ENCODE data around the gene HRG. TPM values are rescaled to one million over a fixed set of nuclear protein-coding genes. Genes with fewer than 3 reads are reported as not detected.

HRG gene
- total RNA-seq, 1 donor from 2014 or later: not detected

DNA sequence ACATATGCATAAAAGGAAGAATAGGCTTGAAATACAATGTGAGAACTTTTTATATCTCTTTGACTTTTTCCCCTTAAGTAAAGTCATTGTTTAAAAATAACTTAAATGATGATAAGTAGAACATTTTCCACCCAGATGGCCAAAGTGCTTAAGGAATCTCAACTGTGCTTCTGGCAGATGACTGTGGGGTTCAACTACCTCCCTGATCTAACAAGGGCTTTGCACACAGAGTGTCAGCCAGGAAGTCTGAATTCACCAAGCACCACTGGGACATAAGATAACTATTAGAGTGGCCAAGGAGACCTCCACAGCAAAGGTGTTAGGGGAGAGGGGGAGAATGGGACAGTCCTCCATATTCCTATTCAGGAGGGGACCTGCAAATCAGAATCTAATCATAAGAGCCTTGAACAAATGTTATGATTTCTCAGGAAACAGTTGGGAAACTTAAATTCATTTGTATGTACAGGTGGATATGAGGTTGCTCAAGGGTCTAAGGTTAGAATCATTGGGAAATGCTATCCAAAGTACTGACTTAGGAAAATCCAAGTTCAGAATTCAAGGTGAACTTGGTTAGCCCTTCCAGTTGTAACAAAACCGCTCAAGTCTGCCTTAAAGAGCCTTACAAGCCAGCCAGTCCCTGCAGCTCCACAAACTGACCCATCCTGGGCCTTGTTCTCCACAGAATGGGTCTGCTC is 25.9 kb upstream of the HRG start, which contains the start of gene FETUB:
FETUB (plus strand) TSS at position 622 of the 695 bp plus-strand sequence; CDS start at position 684, 62 bp downstream.
- no peak for DNase-seq

DNA sequence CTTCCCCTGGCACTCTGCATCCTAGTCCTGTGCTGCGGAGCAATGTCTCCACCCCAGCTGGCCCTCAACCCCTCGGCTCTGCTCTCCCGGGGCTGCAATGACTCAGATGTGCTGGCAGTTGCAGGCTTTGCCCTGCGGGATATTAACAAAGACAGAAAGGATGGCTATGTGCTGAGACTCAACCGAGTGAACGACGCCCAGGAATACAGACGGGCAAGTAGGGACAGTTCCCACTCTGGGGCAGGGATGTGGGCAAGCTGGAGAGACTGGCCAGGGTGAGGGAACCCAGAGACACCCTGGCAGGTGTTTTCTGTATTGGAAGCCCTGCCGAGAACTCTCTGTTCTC is 25.4 kb upstream of the HRG start:
- DNase-seq: no peak

DNA sequence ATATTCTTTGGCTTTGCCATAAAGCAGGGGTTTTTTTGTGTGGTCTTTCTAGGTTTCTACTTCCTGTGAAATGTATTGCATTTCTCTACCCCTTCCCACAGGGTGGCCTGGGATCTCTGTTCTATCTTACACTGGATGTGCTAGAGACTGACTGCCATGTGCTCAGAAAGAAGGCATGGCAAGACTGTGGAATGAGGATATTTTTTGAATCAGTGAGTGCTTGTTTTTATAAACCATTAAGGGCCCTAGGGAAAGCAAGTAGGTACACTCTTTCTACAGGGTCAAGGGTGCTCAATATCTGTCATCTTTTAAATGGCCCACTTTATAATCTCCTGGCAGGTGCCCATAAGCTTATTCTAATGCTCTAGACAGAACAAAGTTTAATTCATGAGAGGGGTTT is 24.9 kb upstream of the HRG start:
- no peak for DNase-seq

DNA sequence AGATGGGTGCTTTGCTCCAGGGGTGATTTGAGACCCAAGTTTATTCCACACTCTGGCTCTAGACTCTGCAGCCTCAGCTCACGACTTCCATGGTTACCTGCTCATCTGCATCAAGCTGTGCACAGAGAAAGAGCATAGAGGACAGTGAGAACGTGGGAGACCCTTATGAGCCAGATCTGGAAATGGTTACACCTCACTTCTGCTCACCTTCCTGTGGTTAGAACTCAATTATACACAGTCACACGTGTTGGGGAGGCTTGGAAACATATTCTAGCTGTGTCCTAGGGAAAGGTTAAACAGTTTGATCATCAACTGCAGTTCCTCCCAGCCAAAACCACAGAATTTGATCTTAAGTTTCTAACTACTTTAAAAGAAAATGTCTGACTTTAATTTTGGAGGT is 23.8 kb upstream of the HRG start:
- DNase-seq: no peak

DNA sequence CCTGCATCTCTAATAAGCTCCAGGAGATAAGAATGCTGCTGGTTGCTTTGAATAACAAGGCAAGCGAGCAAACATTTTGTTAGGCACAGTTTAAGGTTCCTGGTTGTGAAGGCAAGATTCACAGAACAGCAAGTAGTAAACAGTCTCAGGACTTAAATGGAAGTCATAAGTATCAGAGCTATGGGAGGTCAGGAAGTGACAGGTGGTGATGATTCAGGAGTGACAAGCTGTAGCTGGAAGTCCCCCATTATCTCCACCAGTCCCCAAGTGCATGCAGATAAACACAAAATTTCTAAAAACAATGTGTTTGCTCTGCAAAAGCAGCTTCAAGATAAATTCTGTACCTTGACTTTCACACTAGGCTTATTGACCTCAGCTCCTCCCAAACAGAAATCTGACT is 22.3 kb upstream of the HRG start:
- no peak for DNase-seq

DNA sequence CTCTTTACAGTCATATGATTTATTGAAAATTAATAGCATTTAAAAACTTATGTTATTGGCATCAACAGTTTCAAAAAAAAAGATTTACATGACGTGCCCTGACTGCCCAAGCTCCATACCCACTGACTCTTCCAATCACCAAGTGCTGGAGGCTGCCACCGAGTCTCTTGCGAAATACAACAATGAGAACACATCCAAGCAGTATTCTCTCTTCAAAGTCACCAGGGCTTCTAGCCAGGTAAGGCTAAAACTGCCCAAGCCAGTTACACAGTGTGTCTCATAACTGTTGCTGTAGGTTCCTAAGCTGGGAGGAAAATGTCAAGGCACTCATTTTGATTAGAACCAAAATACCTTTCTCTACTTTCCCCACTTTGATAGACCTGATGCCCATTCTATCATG is 21.1 kb upstream of the HRG start:
- DNase-seq: no peak

DNA sequence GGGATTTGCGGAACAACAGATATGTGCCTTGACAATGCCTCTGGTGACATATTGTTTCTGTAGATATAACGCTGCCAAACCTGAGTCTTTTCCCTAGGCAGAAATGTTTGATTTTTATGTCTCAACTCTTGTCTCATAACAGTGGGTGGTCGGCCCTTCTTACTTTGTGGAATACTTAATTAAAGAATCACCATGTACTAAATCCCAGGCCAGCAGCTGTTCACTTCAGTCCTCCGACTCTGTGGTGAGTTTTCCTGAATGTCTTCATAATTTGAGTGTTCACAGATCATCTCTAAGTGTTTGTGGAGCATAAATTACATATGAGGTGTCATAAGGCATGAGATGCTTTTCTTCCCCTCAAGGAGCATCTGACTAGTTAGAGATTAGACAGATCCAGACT is 19.7 kb upstream of the HRG start:
- no peak for DNase-seq

DNA sequence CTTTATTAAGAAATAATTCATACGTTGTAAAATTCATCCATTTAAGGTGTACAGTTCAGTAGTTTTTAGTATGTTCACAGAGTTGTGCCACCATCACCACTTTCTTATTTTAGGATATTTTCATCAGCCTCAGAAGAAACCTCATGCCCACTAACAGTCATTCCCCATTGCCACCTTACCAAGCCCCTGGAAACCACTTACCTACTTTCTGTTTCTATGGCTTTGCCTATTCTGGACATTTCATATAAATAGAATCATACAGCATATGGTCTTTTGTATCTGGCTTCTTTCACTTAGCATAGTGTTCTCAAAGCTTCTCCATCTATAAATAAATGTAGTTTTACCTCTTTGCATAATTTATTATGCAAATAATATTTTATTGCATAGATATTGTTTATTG is 19.0 kb upstream of the HRG start:
- DNase-seq: no peak

DNA sequence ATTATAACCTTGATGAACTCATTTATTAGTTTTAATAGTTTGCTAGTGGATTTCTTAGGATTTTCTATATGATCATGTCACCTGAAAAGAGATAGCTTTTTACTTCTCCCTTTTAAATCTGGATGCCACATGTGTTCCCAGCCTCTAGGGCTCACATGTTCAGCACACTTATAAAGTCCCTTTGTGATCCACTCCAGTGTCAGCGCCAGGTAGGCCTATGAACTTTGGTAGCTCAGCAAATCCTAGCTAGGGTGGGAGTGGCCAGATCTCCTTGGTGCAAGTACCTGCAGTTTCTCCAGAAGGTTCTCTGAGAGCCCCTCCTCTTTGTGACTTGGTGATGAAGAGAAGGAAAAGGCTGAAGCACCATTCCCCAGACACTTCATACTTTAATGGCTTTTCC is 17.0 kb upstream of the HRG start:
- DNase-seq: no peak

DNA sequence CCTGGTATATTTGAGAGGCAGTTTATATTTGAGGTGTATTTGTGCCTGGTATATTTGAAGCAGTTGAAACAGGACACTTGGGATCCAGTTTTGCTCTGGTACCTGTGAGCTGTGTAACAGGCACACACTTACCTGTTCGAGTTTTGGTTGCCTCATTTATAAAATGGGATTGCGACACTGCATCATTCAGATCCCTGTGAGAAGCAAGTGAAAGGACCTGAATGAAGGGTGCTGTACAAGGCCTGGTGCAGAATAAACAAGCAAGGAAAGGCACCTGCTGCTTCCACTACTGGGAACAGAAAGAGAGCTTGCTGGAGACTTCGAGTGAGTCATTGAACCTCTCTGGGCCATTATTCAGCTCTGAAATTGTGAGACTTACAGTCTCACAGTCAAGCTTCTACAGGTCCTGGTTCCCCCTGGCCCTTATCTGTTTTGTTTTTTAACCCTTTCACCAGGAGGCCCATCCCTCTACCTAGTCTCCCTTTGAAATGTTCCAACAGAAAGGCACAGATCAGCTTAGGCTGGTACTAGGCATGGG is 14.1 kb upstream of the HRG start:
- no peak for DNase-seq

DNA sequence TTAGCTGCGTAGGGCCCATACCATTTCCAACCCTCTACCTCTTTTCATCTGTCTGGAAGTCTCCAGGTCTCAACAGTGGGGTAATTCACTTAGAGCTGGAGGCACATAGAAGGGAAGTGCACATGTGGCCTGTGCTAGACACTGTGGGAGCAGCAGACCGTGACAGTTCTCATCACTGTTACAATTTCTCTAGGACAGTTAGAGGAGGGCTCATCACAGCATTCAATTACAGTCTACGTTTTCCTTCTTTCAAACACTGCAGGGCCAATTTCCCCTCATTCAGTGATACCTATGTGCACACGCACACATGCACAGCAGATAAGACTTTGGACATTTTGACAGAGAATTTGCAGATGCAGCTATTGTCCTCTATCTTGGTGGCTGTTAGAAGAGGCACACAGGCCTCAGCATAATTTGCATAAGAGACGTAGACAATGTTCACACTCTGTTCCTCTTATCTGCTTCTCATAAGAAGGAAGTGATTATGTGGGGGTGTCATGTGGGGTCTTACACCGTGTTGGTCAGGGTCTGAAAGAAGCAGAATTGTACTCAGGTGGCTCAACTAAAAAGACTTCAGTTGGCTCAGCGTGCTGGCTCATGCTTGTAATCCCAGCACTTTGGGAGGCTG is 12.6 kb upstream of the HRG start:
- DNase-seq: no peak

DNA sequence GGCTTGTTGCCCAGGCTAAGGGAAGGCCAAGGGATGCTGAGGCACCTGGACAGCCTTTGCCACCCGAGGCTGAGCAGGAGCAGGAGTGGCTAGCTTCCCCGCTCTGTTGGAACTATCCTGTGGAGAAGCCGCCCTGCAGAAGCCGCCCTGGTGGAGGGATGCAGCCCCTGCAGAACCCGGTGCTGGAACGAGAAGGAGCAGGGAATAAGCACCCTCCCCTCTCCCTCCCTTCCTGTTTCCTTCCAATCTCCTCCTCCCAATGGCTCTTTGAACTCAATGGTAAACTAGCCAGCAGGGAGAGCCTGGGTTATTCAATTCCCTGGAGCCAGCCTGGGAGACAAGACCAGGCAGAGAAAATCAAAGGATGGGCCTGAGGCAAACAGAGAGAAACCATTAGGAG is 11.8 kb upstream of the HRG start:
- DNase-seq: no peak

DNA sequence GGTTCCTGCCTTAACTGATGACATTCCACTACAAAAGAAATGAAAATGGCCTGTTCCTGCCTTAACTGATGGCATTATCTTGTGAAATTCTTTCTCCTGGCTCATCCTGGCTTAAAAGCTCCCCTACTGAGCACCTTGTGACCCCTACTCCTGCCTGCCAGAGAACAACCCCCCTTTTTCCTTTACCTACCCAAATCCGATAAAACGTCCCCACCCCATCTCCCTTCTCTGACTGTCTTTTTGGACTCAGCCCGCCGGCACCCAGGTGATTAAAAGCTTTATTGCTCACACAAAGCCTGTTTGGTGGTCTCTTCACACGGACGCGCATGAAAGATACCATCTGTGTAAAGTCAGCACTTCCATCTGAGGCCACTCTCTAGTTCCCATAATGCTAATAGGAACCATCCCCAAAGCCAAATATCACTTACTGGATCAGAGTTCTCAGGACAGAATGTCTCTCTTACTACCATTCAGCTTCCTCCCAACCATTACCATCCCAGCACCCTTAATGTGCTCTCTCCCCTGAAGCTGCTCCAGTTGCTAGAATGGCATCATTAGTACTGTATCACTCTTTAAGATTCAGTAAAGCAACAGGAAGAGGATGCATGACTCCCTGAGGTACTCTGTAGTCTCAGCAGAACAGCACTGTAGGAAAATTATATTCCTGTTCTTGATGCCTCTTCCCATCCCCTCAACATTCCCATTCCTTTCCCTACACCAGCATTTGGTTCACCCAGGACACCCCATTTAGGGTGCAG is 2.3 kb upstream of the HRG start:
- no peak for DNase-seq

DNA sequence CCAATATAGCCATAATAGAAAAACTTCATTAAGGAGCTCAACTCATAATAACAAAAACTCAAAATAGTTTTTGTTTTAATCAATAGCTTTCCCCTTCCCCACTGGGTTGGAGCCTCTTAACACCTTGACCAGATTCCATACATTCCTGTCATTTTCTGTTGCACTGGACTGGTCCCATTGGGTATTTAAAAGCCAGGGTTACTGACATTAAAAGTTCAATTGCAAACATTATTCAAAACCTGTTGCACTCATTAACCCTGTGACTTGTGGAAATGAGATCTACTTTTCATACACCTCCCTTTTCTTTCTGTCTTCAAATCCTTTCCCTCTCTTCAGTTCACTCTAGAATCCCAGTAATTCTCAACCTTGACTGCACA is 1.7 kb upstream of the HRG start:
- no peak for DNase-seq

DNA sequence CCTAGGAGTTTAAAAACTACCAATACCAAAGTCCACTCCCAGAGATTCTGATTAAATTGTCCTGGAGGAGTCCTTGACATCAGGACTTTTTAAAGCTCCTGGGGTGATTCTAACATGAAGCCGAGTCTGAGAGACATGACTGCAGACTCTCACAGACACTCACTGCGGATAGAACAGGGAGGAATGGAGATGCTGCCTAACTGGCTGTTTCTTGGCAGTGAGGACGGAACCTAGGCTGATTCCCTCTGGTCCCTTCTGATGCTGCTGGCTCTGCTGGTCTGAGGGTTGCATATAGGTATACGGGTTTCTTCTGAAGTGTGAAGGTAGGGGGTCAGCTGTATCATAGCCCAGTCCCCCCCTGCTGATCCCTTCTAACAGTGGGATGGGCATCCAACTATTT is 1.3 kb upstream of the HRG start:
- no peak for DNase-seq

DNA sequence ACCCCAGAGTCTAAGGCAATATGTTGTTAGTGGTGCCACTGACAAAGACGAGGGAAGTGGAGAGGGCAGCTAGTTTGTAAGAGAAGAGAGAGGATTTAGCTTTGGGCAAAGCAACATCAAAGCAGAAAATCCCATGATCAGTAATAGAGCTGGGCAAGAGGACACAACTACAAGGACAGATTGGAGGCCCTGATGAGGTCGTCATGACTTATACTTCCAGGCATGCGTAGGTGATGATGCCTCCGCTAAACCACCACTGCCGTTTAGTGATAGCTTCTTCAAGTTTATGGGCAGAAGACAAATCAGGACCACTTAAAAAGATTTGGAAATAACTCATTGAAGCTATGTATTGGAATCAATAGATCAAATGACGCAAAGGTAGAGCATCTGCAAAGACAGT is 2.6 kb downstream of the HRG start:
- DNase-seq: no peak

DNA sequence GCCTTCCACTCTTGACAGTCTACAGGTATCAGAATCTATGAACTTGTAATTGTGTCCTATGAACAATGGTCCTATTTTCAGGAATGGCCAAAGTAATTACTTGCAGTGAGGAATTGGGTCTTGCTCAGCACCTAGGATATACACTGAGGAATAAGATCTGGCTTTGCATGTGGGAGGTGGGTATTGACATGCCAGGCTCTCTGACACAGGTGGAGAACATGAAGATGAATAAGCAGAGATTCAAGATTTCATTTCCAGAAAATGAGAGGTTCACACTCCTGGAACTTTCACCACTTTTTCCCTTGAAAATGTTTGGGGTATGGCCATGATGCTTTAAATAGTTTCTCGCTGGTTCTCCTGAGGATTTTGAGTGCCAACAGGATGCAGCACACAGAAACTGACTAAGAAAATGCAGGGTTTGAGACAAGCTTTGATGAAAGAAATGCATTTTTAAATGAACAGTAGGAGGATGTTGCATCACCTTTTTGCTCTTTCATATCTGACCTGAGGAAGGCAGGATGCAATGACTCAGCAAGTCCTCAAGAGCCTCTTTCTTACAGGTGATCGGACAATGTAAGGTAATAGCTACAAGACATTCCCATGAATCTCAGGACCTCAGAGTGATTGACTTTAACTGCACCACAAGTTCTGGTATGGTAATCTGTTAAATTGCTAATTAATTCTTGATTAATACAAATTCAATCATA is 3.7 kb downstream of the HRG start:
- DNase-seq: no peak

DNA sequence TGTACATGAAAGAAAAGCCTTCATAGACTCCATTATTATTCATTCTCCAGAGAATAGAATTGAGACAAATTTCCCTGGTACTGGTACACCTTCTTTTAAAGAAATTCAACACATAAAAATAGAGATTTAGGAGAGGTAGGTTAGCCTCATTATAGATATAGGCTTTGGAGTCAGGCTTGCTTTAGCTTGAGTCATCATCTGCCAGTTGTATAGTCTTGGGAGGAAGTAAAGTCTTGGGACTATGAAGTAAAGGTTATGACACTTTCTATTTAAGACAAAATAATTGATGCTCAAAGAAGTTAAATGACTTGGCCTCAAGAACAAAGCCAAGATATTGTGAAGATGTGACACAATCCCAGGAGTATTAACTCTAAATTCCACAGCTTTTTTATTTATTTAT is 4.3 kb downstream of the HRG start:
- no peak for DNase-seq

DNA sequence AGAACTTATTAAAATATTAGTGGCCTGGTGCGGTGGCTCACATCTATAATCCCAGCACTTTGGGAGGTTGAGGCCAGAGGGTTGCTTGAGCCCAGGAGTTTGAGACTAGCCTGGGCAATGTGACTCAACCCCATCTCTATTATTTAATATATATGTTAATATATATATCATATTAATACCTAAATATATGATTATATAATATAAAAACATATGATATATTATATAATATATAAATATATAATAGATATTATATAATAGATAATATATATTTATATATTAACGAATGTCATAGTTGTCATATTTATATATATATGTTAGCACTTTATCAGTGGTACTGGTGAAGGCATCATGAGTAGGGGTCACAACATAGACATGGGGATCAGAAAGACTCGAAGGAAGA is 5.2 kb downstream of the HRG start:
- no peak for DNase-seq

DNA sequence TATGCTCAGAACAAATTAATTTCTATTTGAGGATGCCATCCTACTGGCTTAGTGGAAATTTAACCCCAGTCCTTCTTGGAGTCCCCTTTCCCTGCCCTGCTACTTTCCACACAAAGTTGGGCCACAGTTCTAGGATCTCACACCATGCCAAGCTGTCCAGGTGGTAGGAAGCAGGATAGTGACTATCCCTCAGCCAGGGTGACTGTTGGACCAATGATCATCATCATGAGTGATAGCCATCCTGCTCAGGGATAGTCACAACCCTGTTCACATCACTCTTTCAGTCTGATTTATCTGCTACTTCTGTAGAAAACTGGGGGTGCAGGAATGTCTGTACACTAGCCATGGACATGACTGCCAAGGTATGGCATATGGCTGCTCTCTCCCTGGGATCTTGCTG is 12.8 kb downstream of the HRG start:
- DNase-seq: no peak

DNA sequence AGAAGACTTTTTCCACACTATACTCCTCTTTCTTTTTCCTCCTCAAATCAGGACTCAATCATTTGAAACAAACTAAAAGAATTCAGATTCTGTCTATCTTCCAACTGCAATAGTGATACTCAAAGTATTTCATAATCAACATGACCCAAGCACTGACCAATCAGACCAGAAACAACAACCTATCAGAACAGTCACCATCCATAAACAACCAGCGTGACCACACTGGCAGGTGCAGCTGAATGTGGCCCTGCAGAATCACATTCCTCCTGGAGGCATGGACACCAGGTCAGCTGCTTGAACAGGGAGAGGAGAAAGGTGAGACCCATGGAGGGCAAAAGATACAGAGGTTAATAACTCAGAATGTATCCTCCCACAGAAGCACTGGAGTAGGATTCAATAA is 13.3 kb downstream of the HRG start:
- DNase-seq: no peak

DNA sequence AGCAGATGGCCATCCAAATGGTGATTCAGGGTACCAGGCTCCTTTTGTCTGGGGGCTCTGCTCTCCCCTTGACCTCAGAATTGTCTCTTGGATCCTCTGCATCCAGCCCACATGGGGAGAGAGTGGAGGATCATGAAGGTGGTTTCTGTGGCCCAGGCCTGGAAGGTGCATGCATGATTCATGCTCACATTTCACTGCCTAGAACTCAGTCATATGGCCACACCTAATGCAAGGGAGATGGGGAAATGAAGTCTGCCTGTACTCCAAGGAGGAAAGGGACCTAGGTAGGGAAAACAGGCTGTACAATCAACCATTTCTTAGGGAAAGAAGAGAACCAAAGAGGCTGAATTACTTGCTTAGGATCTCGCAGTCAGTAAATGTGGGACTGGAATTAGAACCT is 15.1 kb downstream of the HRG start:
- DNase-seq: no peak

DNA sequence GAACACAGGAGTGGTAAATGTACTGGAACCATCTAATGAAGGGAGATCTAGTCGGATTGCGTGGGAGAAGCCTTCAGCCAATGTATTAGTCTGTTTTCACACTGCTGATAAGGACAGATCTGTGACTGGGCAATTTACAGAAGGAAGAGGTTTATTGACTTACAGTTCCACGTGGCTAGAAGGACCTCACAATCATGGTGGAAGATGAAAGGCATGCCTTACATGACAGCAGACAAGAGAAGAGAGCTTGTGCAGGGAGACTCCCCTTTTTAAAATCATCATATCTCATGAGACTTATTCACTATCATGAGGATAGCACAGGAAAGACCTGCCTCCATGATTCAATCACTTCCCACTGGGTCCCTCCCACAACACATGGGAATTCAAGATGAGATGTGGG is 17.0 kb downstream of the HRG start:
- no peak for DNase-seq
